Activated CD8-positive, alpha-beta T cell treated with anti-CD3 and anti-CD28 coated beads for 36 hours (primary cell): ENCODE results near the gene SOCS6. TPM values are rescaled to one million over a fixed set of nuclear protein-coding genes. Genes with fewer than 3 reads are reported as not detected.
"Not testable (repeated sequence)": the region's sequence is repeated elsewhere in the genome, so short reads cannot be mapped to it uniquely, and the experiment has no call there.

Experiments used
- ATAC-seq: fragments of 200-7000 bp; cut with Tn5 transposase; one replicate; pipeline ENCODE4 v1.10.0; 2021; ENCODE audit warnings: mild to moderate bottlenecking, moderate library complexity
- CTCF ChIA-PET: fragments of 350-600 bp; sonication (Branson Sonifier 250); formaldehyde crosslinking; loops from one replicate; lab custom pipeline; 2021; ENCODE audit warnings: antibody characterized with exemption; lab: Charles Lee
- POLR2A ChIA-PET: fragments of 350-600 bp; sonication (Branson Sonifier 250); formaldehyde crosslinking; loops from one replicate; lab custom pipeline; 2021; ENCODE audit warnings: antibody characterized with exemption; lab: Charles Lee
- DNase-seq: peaks from one replicate; pipeline ENCODE4 v3.0.0-alpha.2; 2020
- H3K27ac Mint-ChIP-seq: one replicate; pipeline ENCODE4 v1.8.0; 2021; ENCODE audit warnings: mild to moderate bottlenecking, mixed read lengths
- H3K27me3 Mint-ChIP-seq: one replicate; pipeline ENCODE4 v1.8.0; 2021; ENCODE audit warnings: mixed read lengths
- H3K36me3 Mint-ChIP-seq: one replicate; pipeline ENCODE4 v1.8.0; 2021; ENCODE audit warnings: low read depth, mixed read lengths
- H3K4me1 Mint-ChIP-seq: one replicate; pipeline ENCODE4 v1.8.0; 2021; ENCODE audit warnings: low read depth, mixed read lengths
- H3K4me3 Mint-ChIP-seq: one replicate; pipeline ENCODE4 v1.8.0; 2021; ENCODE audit warnings: mild to moderate bottlenecking, moderate library complexity, mixed read lengths
- H3K9me3 Mint-ChIP-seq: one replicate; pipeline ENCODE4 v1.8.0; 2021; ENCODE audit warnings: mixed read lengths
- intact Hi-C: fragments of 100-400 bp; cut with micrococcal nuclease; formaldehyde crosslinking; loops from one replicate; pipeline ENCODE4 v1.10.0; 2022
- total RNA-seq, 2 experiments: library from RNA; stranded (reverse); gene quantifications; one replicate each; pipeline ENCODE4 v1.2.3, GENCODE V29; 2021
- TF ChIP-seq, protein P1 (sequence below): fragments of 200-600 bp; IDR thresholded peaks from one replicate; pipeline ENCODE4 v1.8.0; 2022; ENCODE audit warnings: antibody characterized with exemption, mild to moderate bottlenecking

SOCS6 gene
- total RNA-seq, 2 experiments from 2014 or later = 0.47 to 0.60 TPM

DNA sequence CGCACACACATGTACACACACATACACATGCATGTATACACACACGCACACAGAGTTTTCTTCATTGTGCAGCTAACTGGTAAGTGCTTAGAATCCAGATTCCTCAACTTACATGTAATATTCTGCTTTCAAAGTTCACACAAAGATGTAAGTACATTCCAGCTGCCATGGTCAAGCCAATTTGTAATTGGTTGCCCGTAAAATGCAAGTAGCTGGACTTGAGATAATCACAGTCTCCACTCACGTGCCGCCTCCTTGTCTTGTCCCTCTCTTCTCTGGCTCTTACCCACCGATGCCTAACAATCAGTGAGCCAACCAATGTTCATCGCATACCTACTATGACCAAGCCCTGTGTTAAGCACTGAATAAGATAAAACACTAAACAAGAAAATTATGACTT is 77.8 kb downstream of the SOCS6 start:
- Mint-ChIP-seq H3K4me3 (no peak overlapping the region), H3K9me3 (no peaks in the 10 kb centered on the region), H3K27ac (no peak overlapping the region), H3K36me3 (no peaks in the 10 kb centered on the region), H3K4me1 (no peaks in the 10 kb centered on the region), H3K27me3 (peaks cover 10% of the 10 kb centered on the region)
- ATAC-seq (no peak), DNase-seq (no peak)
- CTCF ChIA-PET = interaction anchor here (0.9 kb wide), 1 partner anchor 68 kb away, joined by 3 read pairs; no protein-coding TSS in a partner anchor
- TF ChIP-seq, protein P1, sequence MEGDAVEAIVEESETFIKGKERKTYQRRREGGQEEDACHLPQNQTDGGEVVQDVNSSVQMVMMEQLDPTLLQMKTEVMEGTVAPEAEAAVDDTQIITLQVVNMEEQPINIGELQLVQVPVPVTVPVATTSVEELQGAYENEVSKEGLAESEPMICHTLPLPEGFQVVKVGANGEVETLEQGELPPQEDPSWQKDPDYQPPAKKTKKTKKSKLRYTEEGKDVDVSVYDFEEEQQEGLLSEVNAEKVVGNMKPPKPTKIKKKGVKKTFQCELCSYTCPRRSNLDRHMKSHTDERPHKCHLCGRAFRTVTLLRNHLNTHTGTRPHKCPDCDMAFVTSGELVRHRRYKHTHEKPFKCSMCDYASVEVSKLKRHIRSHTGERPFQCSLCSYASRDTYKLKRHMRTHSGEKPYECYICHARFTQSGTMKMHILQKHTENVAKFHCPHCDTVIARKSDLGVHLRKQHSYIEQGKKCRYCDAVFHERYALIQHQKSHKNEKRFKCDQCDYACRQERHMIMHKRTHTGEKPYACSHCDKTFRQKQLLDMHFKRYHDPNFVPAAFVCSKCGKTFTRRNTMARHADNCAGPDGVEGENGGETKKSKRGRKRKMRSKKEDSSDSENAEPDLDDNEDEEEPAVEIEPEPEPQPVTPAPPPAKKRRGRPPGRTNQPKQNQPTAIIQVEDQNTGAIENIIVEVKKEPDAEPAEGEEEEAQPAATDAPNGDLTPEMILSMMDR = no peak
- POLR2A ChIA-PET = no interaction called here
- intact Hi-C loops = no loop called here

DNA sequence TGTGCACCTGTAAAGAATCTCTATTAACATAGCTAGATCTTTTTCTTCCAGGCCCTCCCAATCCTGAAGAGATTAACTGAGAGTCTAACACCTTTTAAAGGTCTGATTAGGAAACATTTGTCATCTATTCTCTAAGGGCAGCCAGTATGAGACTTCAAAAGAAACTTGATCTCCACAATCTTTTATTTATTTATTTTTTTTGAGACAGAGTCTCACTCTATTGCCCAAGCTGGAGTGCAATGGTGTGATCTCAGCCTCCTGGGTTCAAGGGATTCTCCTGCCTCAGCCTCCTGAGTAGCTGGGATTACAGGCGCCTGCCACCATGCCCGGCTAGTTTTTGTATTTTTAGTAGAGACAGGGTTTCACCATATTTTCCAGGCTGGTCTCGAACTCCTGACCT is 78.5 kb downstream of the SOCS6 start:
- H3K27me3 Mint-ChIP-seq = peaks cover 10% of the 10 kb centered on the region
- H3K36me3 Mint-ChIP-seq, POLR2A ChIA-PET, H3K9me3 Mint-ChIP-seq, DNase-seq, H3K4me3 Mint-ChIP-seq, intact Hi-C loops, CTCF ChIA-PET, ATAC-seq, H3K4me1 Mint-ChIP-seq, H3K27ac Mint-ChIP-seq: not testable (repeated sequence)

DNA sequence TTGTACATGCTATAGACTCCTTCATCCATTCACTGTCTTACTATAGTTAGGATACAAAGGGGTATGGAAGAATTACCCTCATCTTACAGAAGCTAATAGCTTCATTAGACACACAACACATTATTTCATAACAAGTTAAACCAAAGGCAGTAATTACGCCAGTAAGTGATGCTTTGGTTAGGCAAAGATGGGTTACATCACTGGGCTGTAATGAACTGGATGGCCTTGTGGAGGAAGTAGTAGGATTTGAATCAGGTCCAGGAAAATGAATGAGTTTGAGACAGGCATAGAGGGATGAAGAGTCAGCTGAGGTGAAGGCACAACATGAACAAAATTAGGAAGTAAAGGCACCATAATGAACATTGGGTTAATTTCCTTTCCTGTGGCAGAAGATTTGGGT is 80.1 kb downstream of the SOCS6 start:
- TF ChIP-seq, protein P1 = no peak
- H3K4me3 Mint-ChIP-seq = no peak overlapping the region
- POLR2A ChIA-PET = no interaction called here
- H3K9me3 Mint-ChIP-seq = no peaks in the 10 kb centered on the region
- intact Hi-C loops = no loop called here
- CTCF ChIA-PET = interaction anchor here (0.6 kb wide), 1 partner anchor 13 kb away, joined by 3 read pairs; no protein-coding TSS in a partner anchor
- no peak overlapping the region for H3K27ac Mint-ChIP-seq
- H3K4me1 Mint-ChIP-seq = no peaks in the 10 kb centered on the region
- ATAC-seq = no peak
- no peaks in the 10 kb centered on the region for H3K36me3 Mint-ChIP-seq
- DNase-seq = no peak
- peaks cover 10% of the 10 kb centered on the region for H3K27me3 Mint-ChIP-seq

DNA sequence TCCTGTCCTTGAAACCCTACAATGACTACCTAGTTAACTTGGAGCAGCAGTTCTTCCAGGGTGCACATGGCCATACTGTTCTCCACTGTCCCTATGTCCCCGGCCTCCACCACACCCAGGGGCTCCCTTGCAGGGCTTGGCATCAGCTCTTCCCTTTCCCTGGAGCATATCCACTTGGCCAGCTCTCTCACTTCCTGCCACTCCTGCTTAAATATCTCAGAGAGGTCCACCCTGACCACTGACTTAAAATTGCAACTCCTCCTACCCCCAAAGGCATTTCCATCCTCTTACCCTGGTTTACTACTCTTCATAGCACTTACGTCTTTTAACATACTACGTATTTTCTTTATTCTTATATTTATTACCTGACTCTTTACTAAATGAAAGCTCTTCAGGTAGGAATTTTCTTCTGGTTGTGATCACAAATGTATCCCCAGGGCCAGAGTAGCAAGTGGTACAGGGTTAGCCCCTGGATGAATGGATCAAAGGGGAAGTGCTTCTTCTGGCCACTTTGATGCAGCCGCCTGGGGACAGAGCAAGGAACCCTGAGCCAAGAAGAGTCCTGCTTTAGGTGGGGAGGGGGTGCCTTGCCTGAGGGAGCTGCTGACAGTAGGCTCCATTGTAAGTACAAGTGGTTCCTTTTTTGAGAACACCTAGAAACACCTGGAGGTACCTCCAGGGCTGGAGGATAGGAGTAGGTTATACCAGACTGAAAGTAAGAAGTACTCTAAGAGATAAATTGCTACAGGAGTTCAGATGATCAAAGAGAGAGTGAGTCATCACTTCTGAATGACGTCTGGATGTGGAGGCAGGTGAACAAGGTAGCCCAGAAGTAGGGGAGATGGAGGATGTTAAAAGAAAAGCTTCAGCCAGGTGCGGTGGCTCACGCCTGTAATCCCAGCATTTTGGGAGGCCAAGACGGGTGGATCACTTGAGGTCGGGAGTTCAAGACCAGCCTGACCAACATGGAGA is 82.2 kb downstream of the SOCS6 start:
- H3K36me3 Mint-ChIP-seq = no peaks in the 10 kb centered on the region
- CTCF ChIA-PET = no interaction called here
- H3K4me1 Mint-ChIP-seq = no peaks in the 10 kb centered on the region
- H3K9me3 Mint-ChIP-seq = no peaks in the 10 kb centered on the region
- POLR2A ChIA-PET = no interaction called here
- DNase-seq (no peak), ATAC-seq (no peak)
- TF ChIP-seq, protein P1 = no peak
- intact Hi-C loops = no loop called here
- H3K27me3 Mint-ChIP-seq = peaks cover 10% of the 10 kb centered on the region
- no peak overlapping the region for H3K4me3 Mint-ChIP-seq
- no peak overlapping the region for H3K27ac Mint-ChIP-seq

DNA sequence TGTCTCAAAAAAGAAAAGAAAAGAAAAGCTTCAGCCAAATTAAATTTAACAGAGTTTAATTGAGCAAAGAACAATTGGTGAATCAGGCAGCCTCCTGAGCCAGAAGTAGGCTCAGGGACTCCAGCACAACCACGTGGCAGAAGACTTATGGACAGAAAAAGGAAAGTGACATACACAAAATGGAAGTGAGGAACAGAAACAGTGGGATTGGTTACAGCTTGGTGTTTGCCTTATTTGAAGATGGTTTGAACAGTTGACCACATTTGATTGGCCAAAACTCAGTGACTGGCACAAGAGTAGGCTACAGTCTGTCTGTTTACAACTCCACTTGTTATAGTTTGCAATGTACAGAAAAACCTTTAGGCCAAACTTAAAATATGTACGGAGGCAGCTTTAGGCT is 83.1 kb downstream of the SOCS6 start:
- ChIA-PET POLR2A (no interaction called here), CTCF (no interaction called here)
- ATAC-seq = no peak
- intact Hi-C loops = no loop called here
- DNase-seq = no peak
- Mint-ChIP-seq H3K36me3 (no peaks in the 10 kb centered on the region), H3K4me3 (no peak overlapping the region), H3K27ac (no peak overlapping the region), H3K9me3 (no peaks in the 10 kb centered on the region), H3K4me1 (no peaks in the 10 kb centered on the region), H3K27me3 (peaks cover 7% of the 10 kb centered on the region)
- TF ChIP-seq, protein P1 = no peak
